Fibroblast of gingiva (primary cell): ENCODE measurements around the gene LCE1D.

Source experiments
- DNase-seq: peaks from one replicate; pipeline ENCODE4 v3.0.0-alpha.2; 2011; ENCODE audit warnings: low read depth

LCE1D gene

GRCh38 chr1:152817309-152817708 is 20.8 kb downstream of the LCE1D start:
- DNase-seq, result no peak

DNA sequence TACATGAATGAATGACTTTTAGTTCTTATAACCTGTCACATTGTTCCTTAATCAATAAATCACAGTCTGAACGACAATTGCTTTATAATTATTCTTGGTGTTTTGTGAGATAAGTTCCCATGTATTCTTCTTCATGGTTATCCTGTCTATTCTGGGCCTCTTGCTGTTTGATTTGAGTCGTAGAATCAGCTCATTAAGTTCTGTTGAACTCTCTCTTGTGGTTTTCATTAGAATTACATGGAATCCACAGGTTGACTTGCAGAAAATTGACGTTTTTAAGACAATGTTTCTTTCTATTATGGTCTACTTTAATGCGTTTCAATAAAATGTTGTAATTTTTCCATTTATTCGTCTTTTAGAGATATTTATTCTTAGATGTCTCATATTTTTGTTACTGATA is 26.8 kb downstream of the LCE1D start:
- DNase-seq, result no peak

GRCh38 chr1:152824964-152825363 is 28.4 kb downstream of the LCE1D start:
- DNase-seq, result no peak

- DNase-seq, result no peak
Observed at GRCh38 chr1:152827173-152827572, 30.7 kb downstream of the LCE1D start, which contains the start of gene LCE1A. Gene LCE1A (plus strand): TSS chr1:152827473. CDS start chr1:152827473, 0 bp downstream.

DNA sequence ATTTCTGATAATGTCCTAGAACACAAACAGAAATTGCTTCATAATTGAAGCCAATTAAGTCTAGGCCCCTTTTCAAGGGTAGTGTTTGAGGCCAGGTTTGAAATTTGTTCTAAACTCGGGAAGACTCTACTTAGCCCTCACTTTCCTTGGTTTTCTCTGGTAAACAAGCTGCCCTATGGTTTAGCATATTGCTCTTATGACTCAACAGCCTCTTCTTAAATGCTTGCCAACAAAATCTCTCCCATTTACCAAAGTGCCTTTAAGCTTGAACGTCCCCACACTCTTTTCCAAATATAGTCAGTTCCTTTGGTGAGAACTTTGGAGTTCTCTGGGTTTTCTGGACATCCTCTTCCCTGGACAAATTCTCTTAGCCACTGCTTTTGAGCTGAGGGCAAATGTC is 40.3 kb downstream of the LCE1D start:
- DNase-seq, result no peak

DNA sequence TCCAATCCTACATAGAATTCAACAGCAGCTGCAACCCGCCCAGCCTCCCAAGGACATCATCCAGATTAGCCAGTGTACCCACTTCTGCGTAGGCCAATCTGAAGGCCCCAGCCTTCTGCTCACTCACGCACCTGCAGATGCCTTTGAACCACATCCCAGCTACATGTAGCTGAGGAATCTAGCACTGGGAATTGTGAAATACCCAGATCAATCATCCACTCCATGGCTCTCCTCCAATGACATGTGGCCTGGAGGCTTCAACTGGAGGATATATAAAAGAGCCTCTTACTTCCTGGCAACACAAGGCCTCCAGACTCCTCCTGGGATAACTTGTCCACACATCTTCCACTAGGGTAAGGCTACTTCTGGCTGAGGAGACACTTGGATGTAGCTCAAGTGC is 46.0 kb downstream of the LCE1D start, which contains the start of gene LCE6A:
Gene LCE6A, plus strand, starts transcription at position 301 of the 400 bp plus-strand sequence. CDS start 665 bp downstream, outside the sequence.
- no peak for DNase-seq
